HG02571 (cell line): ENCODE data around the gene ILDR2.

ENCODE experiments used
- ATAC-seq: cut with Tn5 transposase; IDR thresholded peaks from one replicate; pipeline ENCODE4 v1.9.1; 2021; ENCODE audit warnings: mild to moderate bottlenecking, moderate library complexity; ENCODE audit not compliant: unreplicated experiment

Gene ILDR2

DNA sequence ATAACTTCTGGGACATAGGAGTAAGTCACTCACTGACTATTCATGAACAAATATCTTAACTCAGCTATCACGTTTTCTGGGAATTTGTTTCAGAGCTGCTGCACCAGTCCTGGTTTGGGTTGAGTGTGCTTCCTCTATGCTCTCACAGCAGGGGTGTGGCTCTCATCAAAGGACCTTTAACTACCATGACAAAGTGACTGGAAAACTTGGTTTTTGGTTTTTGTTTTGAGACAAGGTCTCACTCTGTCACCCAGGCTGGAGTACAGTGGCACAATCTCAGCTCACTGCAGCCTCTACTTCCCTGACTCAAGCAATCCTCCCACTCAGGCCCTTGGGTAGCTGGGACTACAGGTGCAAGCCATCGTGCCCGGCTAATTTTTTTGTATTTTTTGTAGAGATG is 4.1 kb downstream of the ILDR2 start:
- ATAC-seq = no peak

DNA sequence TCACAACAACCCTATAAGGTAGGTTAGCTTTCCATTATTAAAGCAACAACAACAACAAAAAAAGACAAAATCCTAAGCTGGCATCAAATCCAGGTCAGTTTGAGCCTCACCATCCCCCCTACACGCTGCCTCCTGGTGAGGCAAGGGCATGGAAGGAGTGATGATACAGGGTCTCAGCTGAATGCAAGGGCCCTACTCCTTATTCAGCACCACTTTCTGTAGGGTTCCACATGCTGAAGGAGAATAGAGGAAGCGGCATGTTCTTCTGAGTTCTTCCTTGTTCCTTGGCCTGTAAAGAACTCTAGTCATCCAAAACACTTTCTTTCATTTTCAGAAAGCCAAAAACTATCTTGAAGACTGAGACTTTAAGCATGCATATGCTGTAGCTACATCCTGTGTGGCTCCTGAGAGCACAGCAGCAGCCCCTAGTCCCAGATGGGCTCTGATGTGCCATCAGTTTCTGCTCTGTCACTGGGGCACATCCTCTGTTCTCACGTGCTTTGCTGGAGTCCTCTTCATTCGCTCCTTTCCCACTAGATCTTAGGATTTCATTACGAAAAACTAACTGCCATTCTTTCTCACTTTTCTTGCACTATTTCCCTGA is 6.2 kb downstream of the ILDR2 start:
- no peak for ATAC-seq

DNA sequence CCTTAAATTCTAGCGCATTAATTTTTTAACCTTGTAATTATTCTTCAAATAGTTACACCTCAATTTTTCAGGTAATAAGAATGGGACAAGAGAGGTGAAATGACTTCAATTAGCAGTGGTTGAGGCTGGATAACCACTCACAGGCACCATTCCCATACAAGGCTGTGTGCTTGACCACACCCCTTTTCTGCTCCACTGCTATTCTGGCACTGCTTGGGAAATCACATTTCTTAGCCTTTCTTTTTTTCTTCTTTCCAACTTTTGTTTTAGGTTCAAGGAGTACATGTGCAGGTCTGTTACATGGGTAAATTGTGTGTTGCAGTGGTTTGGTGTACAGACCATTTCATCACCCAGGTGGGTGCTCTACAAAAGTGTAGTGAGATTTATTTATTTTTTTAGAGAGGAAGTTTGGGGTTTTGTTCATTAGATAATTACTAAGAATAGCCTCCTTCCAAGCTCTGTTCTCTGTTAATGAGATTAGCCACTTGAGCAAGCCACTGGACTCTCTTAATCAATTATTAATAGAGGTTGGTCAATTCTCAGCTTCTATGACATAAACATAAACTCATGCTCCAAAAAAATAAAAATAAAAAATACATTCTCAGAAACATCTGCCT is 14.4 kb downstream of the ILDR2 start:
- no peak for ATAC-seq

DNA sequence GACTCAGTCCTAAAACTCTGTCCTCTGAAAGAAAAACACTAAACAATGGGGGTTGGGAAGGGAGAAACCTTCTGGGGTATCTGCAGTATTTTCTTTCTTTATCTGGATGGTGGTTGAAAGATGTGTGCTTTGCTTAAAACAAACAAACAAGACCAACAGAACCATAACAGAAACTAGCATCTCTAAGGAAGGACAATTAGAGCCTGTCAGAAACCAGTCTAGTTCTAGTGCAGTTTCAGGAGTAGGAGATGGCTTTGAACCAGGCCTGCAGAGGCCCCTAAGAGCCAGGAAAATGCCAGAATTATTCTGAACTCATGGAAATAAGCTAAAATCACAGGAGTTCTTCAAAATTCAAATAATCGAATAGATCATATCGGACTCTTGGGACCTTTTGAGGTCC is 18.5 kb downstream of the ILDR2 start:
- ATAC-seq = no peak

DNA sequence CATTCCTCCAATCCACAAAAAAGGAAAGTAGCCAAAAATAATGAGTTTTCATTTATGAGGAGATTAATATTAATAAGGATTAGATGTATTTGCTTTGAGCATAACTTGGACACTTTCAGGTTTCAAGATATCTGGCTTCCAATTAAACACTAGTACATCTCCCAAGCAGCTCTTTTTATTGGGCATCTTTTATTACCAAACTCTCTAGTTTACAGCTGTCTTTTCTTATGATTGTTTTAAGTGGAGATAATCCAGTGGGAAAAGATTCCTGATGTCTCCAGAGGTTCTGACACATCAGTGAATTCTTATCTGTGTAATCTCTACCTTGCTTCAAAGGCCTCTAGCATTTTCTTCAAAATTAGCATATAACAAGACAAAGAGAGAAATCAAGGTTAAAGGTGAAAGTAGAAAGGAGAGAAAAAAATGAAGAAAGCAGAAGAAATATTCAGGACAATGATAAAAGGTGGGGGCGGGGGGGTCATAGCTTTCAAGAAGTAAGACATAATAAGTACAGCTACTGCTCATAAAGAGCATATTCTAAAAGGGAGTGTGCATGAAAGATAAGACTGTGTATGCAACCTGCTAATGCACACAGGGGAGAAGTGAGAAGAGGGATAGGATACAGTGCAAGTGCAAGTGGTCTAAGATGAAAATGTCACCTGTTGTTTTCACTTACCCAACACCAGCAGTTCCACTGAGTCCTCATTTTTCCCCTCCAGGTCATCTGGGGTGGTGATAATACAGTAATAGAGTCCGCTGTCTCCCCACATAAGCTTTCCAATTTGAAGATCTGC is 19.1 kb downstream of the ILDR2 start:
- no peak for ATAC-seq

DNA sequence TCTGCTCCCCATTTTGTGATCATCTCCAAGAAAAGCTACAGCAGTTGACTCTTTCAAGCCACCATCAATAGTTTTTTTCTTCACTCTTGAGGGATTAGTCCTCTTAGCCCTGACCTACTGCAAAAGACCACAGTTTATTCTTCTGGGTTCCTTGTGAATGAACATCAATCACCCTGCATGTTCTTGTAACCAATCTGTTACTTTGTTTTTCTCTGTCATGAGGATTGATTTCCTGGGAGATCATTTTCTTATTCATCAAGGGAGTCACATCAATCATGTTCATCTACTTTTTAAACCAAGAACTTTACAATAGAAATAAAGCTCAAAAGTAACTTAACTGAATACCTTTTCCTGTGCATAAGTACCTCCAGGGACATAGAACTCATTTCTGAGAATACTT is 21.8 kb downstream of the ILDR2 start:
- ATAC-seq = no peak

DNA sequence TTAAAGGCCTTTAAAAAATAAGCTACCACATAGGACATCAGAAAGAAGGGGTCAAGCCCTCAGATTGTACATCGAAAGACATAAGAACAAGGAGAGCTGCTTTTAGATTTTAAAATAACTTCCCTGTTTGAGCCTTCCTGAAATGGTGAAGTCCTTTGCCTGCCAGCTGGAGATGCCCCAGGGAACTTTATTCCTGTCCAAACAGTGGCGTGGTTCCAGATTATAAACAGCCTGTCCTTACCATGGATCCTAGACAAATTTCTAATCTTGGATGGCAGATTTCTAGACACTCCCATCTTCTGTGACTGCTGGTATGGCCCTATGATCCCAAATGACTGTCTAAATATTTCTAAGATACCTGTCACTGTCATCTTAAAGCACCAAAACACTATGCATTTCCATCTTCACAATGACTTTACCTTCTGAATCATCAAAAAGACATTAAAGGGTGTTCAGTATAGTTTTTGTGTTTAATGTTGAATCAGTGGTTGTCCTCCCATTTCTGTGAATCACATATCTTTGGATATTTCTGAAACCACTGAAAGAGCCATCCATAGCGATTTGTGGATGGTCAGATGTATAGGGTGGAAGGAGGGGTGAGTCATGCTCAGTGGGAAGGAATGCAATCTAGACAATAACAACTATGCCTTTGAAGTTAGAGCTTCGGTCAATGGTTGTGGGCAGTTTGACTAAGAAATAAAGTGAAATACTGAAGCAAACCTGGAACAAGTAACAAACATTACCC is 23.2 kb downstream of the ILDR2 start:
- ATAC-seq = no peak

DNA sequence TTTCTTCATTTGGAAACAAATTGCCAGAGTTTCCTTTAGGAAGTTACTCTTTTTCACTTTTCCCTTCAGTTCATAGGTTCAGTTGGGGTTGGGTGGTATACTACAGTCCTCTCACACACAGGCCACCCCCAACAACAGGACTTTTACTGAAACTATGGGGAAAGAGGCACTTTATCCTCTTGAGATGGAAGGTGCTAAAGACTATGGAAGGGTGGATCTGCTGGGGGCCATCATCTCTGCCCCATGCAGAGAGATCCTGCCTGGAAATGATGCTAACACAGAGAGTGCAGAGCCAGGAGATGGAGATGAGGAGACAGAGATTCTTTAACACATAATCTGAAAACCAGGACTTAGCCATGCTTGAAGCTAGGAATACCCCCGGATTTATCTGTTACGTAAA is 24.3 kb downstream of the ILDR2 start:
- no peak for ATAC-seq

DNA sequence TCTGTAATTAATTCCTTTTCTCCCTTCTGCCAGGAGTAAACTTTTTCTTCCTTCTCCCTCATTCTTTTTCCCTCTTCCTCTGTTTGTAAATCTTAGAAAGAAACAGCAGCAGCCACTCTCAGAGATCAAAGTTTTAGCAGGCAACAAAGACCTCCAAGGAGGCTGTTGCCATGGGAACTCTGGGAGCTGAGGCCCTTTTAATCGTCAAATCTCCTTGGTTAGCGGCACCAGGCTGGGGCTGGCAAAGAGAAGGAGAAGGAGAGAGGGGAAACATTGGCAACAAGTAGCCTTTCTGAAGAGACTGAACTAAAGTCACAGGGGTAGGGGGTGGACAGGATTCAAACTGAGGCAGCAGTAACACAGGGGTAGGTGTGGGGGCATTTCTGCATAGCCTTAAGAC is 25.2 kb downstream of the ILDR2 start:
- no peak for ATAC-seq

DNA sequence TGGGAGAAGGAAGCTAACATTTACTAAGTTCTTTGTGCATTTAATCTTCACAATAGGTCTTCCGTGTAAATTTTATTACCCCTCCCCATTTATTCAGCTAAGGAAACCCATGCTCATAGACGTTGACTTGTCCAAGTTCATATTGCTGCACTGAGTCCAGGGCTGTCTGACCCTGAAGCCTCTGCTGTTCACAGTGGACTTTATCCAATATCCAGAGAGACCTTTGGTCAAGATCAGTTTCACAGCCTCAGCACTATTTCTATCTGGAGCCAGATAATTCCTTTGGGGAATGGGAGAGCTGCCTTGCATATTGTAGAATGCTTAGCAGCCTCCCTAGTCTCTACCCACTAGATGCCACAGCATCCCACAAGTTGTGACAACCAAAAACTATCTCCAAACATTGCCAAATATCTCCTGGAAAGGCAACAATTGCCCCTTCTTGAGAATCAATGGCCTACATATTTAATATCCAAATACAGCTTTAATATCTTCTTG is 26.4 kb downstream of the ILDR2 start:
- ATAC-seq = no peak

DNA sequence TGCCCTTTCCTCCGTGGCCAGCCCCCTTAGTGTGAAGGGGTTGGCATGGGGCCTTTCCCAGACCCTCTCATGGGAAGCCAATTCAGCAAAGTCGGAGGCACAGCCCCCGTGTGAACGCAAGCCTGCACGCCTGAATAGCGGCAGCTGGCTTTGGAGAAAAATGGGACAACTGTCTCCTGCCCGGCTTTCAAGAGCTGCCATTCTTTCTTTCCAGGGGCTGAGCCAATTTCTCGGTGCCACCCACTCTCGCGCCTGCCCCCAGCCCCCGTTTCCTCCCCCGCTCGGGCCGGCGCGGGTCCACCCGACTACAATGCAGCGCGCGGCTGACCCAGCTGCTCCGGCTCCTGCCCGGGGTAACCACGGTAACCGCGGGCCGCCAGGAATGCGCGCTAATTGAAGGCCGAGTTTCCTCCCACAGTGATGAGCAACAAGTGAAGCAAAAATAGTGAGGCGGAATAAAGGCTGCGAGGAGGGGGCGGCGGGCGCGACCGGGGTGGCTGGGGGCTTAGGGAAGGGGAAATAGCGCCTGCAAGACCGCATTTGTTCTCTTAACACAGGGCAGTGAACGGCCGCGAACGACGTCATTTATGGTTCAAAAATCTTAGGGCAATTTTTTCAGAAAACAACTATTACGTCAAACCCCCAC is 27.8 kb downstream of the ILDR2 start:
- no peak for ATAC-seq

DNA sequence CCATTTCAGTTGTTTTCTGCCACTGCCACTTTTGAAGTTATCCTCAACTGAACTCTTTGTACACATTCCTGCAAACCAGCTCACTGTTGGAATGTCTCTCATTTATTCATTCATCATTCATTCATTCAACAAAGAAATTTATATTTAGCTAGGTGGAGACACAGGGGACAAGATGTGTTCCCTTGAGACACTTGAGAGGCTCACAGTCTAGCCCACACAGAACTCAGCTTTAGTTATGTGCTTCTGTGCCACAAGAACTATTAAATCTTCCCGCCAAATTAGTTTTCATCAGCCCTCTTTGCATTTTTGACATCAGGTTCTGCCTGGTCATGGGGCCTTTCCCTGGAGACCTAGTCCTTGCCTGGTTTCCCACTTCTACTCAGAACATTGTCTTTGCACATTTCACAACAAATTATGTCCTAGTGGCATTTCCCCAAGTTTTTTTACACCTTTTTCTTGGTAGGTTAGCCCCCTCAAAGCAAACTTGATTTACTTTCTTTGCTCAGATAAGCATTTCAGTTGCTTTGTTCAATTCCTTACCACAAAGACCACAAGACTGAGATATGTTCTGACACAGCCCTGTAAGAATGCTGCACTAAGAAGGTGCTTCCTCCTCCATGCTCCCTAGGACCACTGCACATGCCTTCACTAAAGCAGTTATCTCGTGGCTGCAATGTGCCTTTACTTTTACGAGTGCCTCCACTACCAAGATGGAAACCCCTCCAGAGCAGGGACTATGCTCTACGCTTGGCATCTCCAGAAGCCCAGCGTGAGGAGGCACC is 31.0 kb downstream of the ILDR2 start:
- no peak for ATAC-seq

DNA sequence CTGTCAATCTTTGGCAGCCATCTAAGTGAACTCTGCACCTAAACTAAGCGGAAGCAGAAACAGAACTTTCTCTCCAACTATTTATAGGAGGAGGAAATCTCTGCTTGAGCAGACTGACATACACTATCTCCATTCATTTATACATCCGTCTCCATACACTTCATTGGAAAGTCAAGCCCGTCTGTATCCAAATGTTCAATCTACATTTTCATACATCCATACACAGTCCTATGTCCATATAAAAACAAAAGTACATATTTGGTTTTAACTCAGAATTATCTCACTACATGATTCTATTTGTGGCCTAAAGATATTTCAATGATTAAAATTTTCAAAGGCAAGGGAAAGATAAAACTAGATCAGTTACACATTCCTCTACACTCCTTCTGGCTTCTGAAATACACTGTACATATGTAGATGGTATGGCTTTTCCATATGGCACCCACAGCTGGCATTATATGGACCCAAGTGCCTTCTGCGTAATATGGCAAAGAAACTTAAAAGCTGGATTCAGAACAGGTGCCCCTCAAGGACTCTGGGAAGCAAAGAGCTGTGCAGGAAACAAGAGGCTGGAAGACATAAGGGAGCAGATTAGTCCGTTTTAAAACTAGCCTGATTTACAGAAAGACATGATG is 35.5 kb downstream of the ILDR2 start:
- ATAC-seq = no peak

DNA sequence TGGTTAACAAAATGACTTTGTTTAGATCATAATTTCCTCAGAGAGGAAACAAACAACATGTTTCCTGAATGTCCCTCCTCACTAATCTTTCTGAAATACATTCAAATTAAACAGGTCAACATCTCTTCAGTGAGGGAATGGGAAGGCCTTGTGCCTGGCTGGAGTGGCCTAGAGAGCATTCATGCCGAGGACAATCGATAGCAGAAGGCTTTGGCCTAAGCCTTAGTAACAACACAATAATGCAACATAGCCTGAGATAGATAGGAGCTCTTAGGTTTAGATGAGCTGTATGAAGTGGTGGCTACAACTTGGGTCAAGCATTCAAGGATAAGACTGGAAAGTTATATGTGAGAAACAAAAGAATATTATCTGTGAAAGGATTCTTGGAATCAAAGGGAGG is 37.4 kb downstream of the ILDR2 start:
- ATAC-seq = no peak

DNA sequence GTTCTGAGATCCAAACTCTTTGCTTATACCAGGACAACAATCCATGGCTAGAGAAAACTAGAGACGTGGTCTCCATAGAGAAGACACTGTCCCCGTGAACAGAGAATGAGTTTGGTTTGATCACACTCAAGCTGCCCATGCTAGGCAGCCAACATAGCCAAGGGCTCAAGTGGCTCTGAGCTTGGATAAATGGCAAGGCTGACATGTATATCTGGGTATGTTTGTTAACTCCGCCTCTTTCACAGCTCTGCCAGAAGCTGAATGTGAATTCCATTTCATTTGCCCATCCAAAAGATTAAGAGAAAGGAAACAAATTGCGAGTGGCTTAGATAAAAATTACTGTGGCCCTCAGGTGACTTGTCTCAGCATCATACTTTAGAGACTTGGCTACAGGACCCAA is 38.0 kb downstream of the ILDR2 start:
- no peak for ATAC-seq

DNA sequence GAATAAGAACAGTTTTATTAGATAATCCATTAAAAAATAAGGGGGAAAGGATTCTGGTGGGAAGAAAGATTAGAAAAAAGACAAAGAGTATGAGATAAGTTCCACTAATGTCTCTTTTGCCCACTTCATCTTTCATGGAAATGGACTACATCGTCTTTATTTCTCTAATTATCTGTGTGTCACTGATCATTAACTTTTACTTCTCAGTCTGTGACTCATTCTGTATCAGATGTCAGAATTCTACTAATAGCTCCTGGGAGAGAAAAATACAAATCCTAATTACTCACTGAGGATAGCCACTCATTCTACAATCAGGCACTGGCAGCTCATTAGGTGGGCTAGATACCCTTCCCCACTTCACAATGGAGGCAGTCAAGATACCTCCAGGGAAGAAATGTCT is 41.7 kb downstream of the ILDR2 start:
- no peak for ATAC-seq

DNA sequence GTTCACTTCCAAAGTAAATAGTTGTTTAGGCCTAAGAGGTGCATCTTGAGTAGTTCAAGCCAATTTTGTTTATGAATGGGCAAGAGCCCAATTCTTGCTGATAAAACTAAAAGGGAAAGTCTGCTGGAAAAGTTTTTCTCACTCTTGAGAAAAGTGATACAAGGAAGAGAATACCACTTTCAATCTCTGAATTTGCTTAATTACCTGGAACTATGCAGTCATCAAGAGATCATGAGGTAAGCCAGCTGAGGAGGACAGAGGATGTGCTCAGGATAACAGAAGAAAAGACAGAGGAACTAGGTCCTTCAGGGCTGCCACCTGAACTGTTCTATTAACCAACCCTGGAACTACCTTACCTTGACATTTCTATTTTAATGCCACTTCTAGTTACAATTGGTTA is 42.2 kb downstream of the ILDR2 start:
- ATAC-seq = no peak

DNA sequence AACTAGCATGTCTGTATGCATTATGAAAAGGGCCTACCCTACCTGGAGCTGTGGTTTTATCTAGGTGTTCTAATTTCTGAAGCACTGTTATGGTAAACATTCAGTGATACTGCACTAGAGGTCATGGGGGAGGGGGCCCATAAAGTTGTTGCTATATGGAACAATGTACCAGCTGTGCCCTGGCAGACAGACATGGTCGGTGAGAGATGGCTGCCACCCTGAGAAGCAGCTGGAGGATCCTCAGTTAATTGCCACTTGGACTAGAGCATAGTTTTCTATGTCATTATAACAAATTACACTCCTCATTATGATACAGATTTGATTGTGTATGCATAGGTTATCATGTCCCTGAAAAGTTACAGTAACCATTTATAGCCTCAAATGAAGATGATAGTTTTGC is 45.4 kb downstream of the ILDR2 start:
- no peak for ATAC-seq

DNA sequence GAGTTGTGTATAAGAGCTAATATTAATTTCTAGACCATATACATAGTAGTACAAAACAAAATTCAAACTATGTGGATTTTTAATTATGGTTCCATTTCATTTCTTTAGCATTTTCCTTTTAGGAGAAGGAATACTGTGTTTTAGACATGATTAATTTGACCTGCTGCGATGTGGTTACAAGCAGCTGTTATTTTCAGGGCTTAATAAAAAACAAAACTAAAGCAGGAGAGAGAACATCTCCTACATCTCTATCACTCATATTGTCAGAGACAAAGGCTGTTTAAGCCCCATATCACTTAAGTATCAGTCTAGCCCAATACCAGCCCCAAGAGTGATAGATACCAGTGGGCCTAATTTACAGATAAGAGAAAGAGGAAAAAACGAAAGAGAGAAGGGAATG is 47.6 kb downstream of the ILDR2 start:
- ATAC-seq = no peak
